OCI-LY1 (cell line): ENCODE measurements around the gene DDC.
"Not testable (repeated sequence)": the region's sequence is repeated elsewhere in the genome, so short reads cannot be mapped to it uniquely, and the experiment has no call there.

Source experiments
- H2AFZ ChIP-seq: fragments of 200-600 bp; sonication (generic), shearing (Covaris generic); 2 replicates; pipeline ENCODE4 v1.6.0; 2014; ENCODE audit warnings: antibody characterized with exemption, mild to moderate bottlenecking, low read length
- H3F3A ChIP-seq: fragments of 200-600 bp; sonication (generic), shearing (Covaris generic); 2 replicates; pipeline ENCODE4 v1.6.0; 2014; ENCODE audit warnings: mild to moderate bottlenecking, antibody characterized with exemption, low read length, moderate library complexity; ENCODE audit not compliant: insufficient read depth
- H3K27ac ChIP-seq: fragments of 200-600 bp; sonication (generic); 2 replicates; pipeline ENCODE4 v1.5.1; 2014; ENCODE audit warnings: low read length, mixed run types, mild to moderate bottlenecking, low read depth; ENCODE audit not compliant: poor library complexity, severe bottlenecking
- H3K27me3 ChIP-seq: fragments of 200-600 bp; sonication (generic); 2 replicates; pipeline ENCODE4 v1.6.0; 2014; ENCODE audit warnings: antibody characterized with exemption, mild to moderate bottlenecking, low read length, moderate library complexity; ENCODE audit not compliant: insufficient read depth
- H3K36me3 ChIP-seq: fragments of 200-600 bp; sonication (generic); 2 replicates; pipeline ENCODE4 v1.6.1; 2014; ENCODE audit warnings: mild to moderate bottlenecking, antibody characterized with exemption, low read length, moderate library complexity, mixed read lengths; ENCODE audit not compliant: insufficient read depth
- H3K4me1 ChIP-seq: fragments of 200-600 bp; sonication (generic); 2 replicates; pipeline ENCODE4 v1.5.1; 2014; ENCODE audit warnings: mild to moderate bottlenecking, low read length, moderate library complexity; ENCODE audit not compliant: insufficient read depth, severe bottlenecking
- H3K4me2 ChIP-seq: fragments of 200-600 bp; sonication (generic), shearing (Covaris generic); 2 replicates; pipeline ENCODE4 v1.6.1; 2014; ENCODE audit warnings: low read length
- H3K4me3 ChIP-seq: fragments of 200-600 bp; sonication (generic); 2 replicates; pipeline ENCODE4 v1.5.1; 2014; ENCODE audit warnings: low read length, low read depth, mild to moderate bottlenecking, mixed read lengths; ENCODE audit not compliant: poor library complexity, severe bottlenecking
- H3K79me2 ChIP-seq: fragments of 200-600 bp; shearing (Covaris generic); 2 replicates; pipeline ENCODE4 v1.6.1; 2016; ENCODE audit warnings: mixed run types, low read length, mixed read lengths; ENCODE audit not compliant: insufficient read depth
- H3K9ac ChIP-seq: fragments of 200-600 bp; sonication (generic), shearing (Covaris generic); 2 replicates; pipeline ENCODE4 v1.6.1; 2014; ENCODE audit warnings: mild to moderate bottlenecking, low read length, mixed read lengths
- H3K9me2 ChIP-seq: fragments of 200-600 bp; sonication (generic), shearing (Covaris generic); 2 replicates; pipeline ENCODE4 v1.6.1; 2014; ENCODE audit warnings: low read depth, mild to moderate bottlenecking, low read length, mixed read lengths
- H3K9me3 ChIP-seq: fragments of 200-600 bp; shearing (Covaris generic); 2 replicates; pipeline ENCODE4 v1.6.1; 2014; ENCODE audit warnings: low read length, mixed read lengths
- H4K20me1 ChIP-seq: fragments of 200-600 bp; sonication (generic), shearing (Covaris generic); 2 replicates; pipeline ENCODE4 v1.6.0; 2016; ENCODE audit warnings: mild to moderate bottlenecking, low read length; ENCODE audit not compliant: insufficient read depth
- EZH2 ChIP-seq: fragments of 200-600 bp; sonication (generic), shearing (Covaris generic); IDR thresholded peaks from 2 replicates; pipeline ENCODE4 v1.8.0; 2017; ENCODE audit warnings: borderline replicate concordance, mixed run types, mild to moderate bottlenecking, antibody characterized with exemption, low read length, moderate library complexity, mixed read lengths
- TF ChIP-seq, protein P1 (sequence below): fragments of 200-600 bp; sonication (generic), shearing (Covaris generic); IDR thresholded peaks from 2 replicates; pipeline ENCODE4 v1.5.1; 2017; ENCODE audit warnings: mild to moderate bottlenecking, antibody characterized with exemption, low read length, moderate library complexity, mixed read lengths

Gene DDC

GRCh38 chr7:50529093-50529862 is 35.9 kb downstream of the DDC start:
- no peak overlapping the region for H2AFZ ChIP-seq
- H3F3A ChIP-seq: no peaks in the 10 kb centered on the region
- no peaks in the 10 kb centered on the region for H4K20me1 ChIP-seq
- no peaks in the 10 kb centered on the region for H3K9me2 ChIP-seq
- no peak overlapping the region for H3K9ac ChIP-seq
- H3K79me2 ChIP-seq: no peaks in the 10 kb centered on the region
- no peak for TF ChIP-seq EZH2
- TF ChIP-seq, protein P1, sequence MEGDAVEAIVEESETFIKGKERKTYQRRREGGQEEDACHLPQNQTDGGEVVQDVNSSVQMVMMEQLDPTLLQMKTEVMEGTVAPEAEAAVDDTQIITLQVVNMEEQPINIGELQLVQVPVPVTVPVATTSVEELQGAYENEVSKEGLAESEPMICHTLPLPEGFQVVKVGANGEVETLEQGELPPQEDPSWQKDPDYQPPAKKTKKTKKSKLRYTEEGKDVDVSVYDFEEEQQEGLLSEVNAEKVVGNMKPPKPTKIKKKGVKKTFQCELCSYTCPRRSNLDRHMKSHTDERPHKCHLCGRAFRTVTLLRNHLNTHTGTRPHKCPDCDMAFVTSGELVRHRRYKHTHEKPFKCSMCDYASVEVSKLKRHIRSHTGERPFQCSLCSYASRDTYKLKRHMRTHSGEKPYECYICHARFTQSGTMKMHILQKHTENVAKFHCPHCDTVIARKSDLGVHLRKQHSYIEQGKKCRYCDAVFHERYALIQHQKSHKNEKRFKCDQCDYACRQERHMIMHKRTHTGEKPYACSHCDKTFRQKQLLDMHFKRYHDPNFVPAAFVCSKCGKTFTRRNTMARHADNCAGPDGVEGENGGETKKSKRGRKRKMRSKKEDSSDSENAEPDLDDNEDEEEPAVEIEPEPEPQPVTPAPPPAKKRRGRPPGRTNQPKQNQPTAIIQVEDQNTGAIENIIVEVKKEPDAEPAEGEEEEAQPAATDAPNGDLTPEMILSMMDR: no peak
- H3K27me3 ChIP-seq: no peaks in the 10 kb centered on the region
- H3K4me3 ChIP-seq: no peak overlapping the region
- H3K9me3 ChIP-seq: no peaks in the 10 kb centered on the region
- no peaks in the 10 kb centered on the region for H3K4me1 ChIP-seq
- no peak overlapping the region for H3K4me2 ChIP-seq
- no peak overlapping the region for H3K27ac ChIP-seq
- no peaks in the 10 kb centered on the region for H3K36me3 ChIP-seq

GRCh38 chr7:50528266-50529092 is 36.7 kb downstream of the DDC start:
- Histone ChIP-seq H4K20me1 (no peaks in the 10 kb centered on the region), H3K9me2 (no peaks in the 10 kb centered on the region), H3K27ac (no peak overlapping the region), H3K9me3 (no peaks in the 10 kb centered on the region), H3K9ac (no peak overlapping the region), H3K79me2 (no peaks in the 10 kb centered on the region), H2AFZ (no peak overlapping the region), H3K4me1 (no peaks in the 10 kb centered on the region), H3K4me3 (no peak overlapping the region), H3K27me3 (no peaks in the 10 kb centered on the region), H3K36me3 (no peaks in the 10 kb centered on the region), H3F3A (no peaks in the 10 kb centered on the region), H3K4me2 (no peak overlapping the region)
- TF ChIP-seq, protein P1: no peak
- no peak for TF ChIP-seq EZH2

DNA sequence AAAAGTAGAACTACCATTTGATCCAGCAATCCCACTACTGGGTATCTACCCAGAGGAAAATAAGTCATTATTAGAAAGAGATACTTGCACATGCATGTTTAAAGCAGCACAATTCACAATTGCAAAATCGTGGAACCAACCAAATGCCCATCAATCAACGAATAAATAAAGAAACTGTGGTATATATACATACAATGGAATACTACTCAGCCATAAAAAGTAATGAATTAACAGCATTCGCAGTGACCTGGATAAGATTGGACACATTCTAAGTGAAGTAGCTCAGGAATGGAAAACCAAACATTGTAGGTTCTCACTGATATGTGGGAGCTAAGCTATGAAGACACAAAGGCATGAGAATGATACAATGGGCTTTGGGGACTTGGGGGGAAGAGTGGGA is 45.9 kb downstream of the DDC start:
- not testable (repeated sequence) for H3K27me3 ChIP-seq, H3K9me2 ChIP-seq, H2AFZ ChIP-seq, H3K9ac ChIP-seq, H3K27ac ChIP-seq, H4K20me1 ChIP-seq, H3F3A ChIP-seq, H3K36me3 ChIP-seq, H3K79me2 ChIP-seq, H3K4me3 ChIP-seq, H3K4me1 ChIP-seq, H3K9me3 ChIP-seq, H3K4me2 ChIP-seq
